GM13977 (cell line): ENCODE data around the gene RPL28.
A peak's percentile ranks its signal among the peaks of the same experiment; 100 is the strongest.

ENCODE experiments used
- DNase-seq: peaks from one replicate; pipeline ENCODE4 v3.0.0; 2012; ENCODE audit warnings: low spot score
- CTCF ChIP-seq: IDR thresholded peaks from 2 replicates; pipeline ENCODE4 v1.5.1; 2012; ENCODE audit warnings: mild to moderate bottlenecking, control low read depth; ENCODE audit not compliant: insufficient read depth; ENCODE audit errors: extremely low read depth, missing control alignments
- in situ Hi-C: fragments of 300-500 bp; cut with MboI; formaldehyde crosslinking; loops from one replicate; pipeline ENCODE4 v1.12.0; 2022; ENCODE audit warnings: low sequenced_read_pairs, low pct_unique_long_range_greater_than_20kb, mixed read lengths, inconsistent platforms; ENCODE audit not compliant: unreplicated experiment

RPL28 gene

DNA sequence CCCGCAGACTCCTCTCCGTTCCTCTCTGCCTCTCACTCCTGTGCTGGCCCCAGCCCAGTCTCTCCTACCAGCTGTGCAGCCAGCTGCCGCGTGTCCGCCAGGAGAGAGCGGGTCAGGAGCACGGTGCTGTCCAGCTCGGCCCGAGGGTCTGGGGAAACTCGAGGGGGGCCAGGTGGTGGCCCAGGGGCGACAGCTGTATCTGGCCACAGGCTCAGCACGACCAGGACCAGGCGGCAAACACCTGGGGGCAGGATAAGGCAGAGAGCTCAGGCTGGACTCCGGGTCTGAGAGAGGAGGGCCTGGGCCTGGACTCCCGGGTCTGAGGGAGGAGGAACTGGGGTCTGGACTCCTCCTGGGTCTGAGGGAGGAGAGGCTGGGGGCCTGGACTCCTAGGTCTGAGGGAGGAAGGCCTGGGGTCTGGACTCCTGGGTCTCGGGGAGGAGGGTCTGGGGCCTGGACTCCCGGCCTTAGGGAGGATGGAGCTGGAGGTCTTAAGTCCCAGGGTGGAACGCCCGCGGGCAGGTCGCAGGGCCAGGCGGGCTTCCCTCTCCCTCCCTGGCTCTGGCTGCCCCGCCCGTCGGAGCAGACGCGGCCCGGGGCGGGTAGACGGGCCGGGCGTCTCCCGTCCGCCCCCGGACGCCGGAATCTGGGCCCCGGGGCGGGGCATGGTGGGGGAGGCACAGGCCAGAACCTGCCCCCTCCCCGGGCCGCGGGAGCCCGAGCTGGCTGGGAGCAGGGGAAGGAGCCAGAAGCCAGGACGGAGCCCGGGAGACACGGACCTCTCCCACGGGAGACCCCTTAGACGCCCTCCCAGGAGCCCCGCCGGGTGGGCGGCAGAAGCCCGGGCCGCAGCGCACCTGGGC lies 16.8 kb upstream of the RPL28 start:
- in situ Hi-C loops = no loop called here
- no peak for TF ChIP-seq CTCF
- DNase-seq = peak; percentile 64

DNA sequence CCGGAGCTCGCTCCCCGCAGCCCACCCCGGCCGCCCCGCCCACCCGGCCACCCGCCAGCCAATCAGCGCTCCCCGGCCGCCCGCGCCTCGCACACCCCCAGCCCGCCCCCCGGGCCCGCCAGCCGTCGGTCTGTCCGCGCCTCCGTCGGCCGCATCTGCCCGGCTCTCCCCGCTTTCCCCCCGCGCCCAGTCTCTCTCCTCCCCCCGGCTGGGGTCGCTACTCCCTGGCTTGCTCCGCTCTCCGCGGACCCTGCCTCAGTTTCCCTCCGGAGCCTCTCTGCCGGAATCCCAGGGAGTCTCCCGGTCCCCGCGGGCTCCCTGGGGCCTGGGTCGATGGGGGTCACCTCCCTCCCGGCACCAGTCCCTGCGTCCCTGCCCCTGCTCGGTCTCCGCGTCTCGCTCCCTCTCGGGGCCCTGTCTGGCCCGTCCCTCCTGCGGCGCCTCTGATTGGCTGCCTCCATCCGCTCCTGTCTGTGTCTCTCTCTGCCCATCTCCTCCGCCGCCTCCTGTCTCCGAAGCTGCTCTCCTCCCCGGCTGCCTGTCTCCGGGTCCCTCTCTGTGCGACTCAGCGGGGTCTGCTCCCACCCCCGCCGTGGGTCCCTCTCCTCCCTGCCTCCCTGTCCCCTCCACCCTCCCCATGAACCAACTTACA lies 16.0 kb upstream of the RPL28 start:
- in situ Hi-C loops = no loop called here
- DNase-seq = peak; percentile 84
- no peak for TF ChIP-seq CTCF

DNA sequence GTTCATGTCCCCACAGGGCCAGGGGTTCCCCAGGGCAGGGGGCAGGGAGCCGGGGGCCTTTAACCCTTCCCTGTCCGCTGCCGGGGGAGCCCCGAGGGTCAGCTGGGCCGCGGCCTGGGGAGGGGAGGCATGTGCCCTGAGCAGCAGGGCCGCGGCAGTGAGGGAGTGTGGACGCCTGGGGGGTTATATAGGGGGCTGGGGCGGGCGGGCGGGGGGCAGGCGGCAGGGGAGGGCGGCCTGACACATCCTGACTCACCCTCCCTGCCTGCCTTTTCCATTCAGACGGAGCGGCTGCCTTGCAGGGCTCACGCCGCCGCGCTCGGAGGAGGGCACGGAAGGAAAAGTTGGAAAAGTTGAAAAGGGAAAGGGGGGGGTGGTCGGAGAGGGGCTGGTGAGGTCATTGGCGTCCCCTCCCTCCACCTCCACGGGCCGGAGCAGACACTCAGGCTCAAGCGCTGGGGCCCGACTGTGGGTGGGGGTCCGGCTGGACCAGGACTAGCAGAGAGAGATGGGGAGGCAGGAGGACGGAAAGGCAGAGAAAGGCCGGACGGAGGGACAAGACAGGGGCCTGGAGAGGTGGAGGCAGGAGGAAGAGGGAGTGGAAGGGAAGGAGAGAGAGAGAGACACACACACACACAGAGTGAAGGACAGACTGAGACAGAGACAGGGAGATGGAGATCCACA lies 15.3 kb upstream of the RPL28 start, which contains the start of gene IL11:
TSS of gene IL11 (minus strand) at position 159 of the 684 bp plus-strand sequence. CDS start at position 6, 153 bp downstream.
- TF ChIP-seq CTCF = no peak
- no peak for DNase-seq
- in situ Hi-C loops = no loop called here

DNA sequence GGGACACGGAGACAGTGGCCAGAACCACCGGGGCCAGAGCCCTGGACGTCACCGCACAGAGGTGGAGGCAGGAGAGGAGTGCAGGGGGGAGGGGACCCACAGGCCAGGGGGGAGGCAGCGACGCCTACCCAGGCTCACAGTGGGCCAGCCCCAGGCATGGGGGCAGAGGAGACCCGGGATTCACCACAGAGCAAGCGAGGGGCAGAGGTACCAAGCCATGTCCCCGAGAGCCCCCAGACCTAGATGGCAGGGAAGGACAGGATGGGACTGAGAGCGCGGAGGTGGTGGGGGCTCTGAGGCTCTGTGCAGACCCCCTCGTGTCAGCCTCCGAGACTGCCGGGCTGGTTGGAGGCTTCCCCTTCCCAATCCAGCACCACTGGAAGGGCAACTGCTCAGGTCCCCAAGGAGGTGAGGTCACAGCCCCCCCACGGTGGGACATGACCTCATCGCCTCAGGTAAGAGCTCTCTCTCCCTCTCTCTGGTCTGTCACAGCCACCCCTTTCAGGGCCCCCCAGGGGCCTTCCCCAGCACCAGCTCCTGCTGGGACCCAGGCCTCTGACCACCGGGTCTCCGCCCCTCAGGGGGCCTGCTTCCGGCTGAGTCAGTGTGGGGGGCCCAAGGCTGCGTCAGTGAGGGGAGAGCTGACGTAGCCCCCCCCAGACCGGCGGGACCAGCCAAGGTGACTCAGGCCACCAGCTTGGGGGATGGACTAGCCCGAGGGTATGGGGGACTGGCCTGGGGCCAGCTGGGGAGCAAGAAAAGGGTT lies 13.2 kb upstream of the RPL28 start:
- in situ Hi-C loops = no loop called here
- no peak for DNase-seq
- TF ChIP-seq CTCF = no peak

DNA sequence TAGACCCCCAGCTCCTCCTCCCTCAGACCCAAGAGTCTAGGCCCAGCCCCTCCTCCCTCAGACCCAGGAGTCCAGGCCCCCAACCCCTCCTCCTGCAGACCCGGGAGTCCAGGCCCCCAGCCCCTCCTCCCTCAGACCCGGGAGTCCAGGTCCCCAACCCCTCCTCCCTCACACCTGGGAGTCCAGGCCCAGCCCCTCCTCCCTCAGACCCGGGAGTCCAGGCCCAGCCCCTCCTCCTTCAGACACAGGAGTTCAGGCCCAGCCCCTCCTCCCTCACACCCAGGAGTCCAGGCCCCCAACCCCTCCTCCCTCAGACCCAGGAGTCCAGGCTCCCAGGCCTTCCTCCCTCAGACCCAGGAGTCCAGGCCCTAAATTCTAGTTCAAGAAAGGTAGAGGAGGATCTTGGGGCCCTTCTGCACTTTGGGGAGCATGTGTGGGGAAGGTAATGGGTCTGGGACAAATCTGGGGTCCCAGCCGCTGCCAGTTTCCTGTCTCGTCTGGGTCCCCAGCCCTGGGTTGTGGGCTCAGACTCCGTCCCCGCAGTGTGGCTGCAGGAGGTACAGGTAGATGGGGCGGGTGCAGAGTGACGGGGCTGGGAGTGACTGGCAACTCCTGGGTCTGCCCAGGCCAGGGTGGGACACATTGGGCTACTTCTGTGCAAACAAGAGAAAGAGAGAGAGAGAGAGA lies 12.3 kb upstream of the RPL28 start:
- in situ Hi-C loops = no loop called here
- TF ChIP-seq CTCF = no peak
- no peak for DNase-seq
